HG02588 (cell line): ENCODE results near the gene GALNT1.

Experiments used
- ATAC-seq: cut with Tn5 transposase; IDR thresholded peaks from one replicate; pipeline ENCODE4 v1.9.1; 2021; ENCODE audit warnings: mild to moderate bottlenecking, moderate library complexity; ENCODE audit not compliant: unreplicated experiment

GALNT1 gene

GRCh38 chr18:35749701-35750100 is 168.2 kb downstream of the GALNT1 start:
- no peak for ATAC-seq

- no peak for ATAC-seq
These were observed 169.4 kb downstream of the GALNT1 start for GRCh38 chr18:35750929-35751328.

- no peak for ATAC-seq
These were observed 171.9 kb downstream of the GALNT1 start for GRCh38 chr18:35753306-35753910.

- no peak for ATAC-seq
These were observed 172.9 kb downstream of the GALNT1 start for GRCh38 chr18:35754464-35754863.

DNA sequence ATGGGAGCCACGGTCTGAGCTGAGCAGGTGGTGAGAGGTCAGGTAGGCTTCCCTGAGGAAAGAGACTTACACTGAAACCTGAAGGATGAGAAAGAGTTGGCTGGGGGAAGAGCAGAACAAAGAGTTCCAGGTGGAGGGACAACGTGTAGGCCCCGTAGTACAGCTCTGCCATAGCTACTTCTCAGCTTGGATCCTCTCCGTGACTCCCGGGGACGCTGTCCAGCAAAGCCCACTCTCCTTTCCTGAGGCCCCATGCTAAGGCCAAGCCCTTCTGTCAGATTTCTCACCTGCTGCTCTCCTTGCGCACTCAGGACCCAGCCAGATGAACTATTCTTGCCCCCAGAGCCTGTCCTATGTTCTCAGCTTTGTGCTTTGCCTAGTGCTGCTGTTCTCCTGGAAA is 173.8 kb downstream of the GALNT1 start:
- ATAC-seq: no peak

DNA sequence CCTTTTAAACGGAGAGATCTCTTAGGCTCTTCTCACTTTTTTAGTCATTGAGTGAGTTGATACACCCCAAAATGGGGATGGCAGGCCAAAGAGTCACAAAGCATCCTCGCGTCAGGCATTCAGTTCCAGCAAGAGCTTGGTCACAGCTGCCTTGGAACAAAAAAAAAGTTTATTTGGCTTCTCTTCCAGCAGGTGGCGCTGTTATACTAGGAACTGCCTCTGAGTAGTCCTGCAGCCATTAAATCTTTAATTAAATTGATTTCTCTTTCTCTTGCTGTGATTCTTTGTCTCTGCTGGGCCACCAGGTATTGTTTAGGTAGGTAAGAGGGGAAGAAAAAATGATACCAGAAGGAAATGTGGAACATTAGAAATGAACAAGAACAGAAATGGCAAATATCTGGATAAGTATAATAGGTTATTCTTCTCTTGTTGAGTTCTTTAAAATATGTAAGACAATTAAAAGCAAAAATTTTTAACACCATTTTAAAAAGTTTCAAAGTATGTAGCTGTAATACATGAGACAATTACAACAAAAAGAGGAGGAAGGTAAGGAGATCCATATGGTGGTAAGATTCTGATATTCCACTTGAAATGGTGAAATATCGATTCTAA is 175.1 kb downstream of the GALNT1 start:
- ATAC-seq: no peak
